Measurements from ENCODE around the gene NOX1. TPM values are rescaled to one million over a fixed set of nuclear protein-coding genes. Genes with fewer than 3 reads are reported as not detected.

The NOX1 gene
- total RNA-seq, 2 donors from 2014 or later: not detected

GRCh38 chrX:100850317-100850716 is 23.8 kb downstream of the NOX1 start:
- no peaks in the 10 kb centered on the region for H3K4me1 ChIP-seq (ENCODE audit: control insufficient read depth in 1 of 2, low read depth in 2 of 2)
- H3K36me3 ChIP-seq: no peaks in the 10 kb centered on the region
- no peak for DNase-seq (ENCODE audit: low spot score)
- H3K9me3 ChIP-seq: no peaks in the 10 kb centered on the region
- ATAC-seq (ENCODE audit: insufficient number of reproducible peaks, low FRiP score, low read depth): no peak
- no peak overlapping the region for H3K27ac ChIP-seq
- H3K4me3 ChIP-seq: no peak overlapping the region
- TF ChIP-seq CTCF (IDR thresholded peaks at IDR 0.05): no peak
- H3K27me3 ChIP-seq (replicated peaks; ENCODE audit: insufficient read depth): no peaks in the 10 kb centered on the region

GRCh38 chrX:100831219-100831946 is 42.8 kb downstream of the NOX1 start:
- H3K27ac ChIP-seq: no peak overlapping the region
- H3K27me3 ChIP-seq (replicated peaks; ENCODE audit: insufficient read depth): no peaks in the 10 kb centered on the region
- peaks cover 6% of the 10 kb centered on the region for H3K36me3 ChIP-seq
- ATAC-seq (ENCODE audit: insufficient number of reproducible peaks, low FRiP score, low read depth) (no peak), DNase-seq (ENCODE audit: low spot score) (no peak)
- H3K9me3 ChIP-seq: no peaks in the 10 kb centered on the region
- TF ChIP-seq CTCF (IDR thresholded peaks at IDR 0.05): no peak
- H3K4me3 ChIP-seq: no peak overlapping the region
- no peaks in the 10 kb centered on the region for H3K4me1 ChIP-seq (ENCODE audit: control insufficient read depth in 1 of 2, low read depth in 2 of 2)

GRCh38 chrX:100830547-100830946 is 43.6 kb downstream of the NOX1 start:
- no peak for DNase-seq (ENCODE audit: low spot score)
- Histone ChIP-seq H3K27ac (no peak overlapping the region), H3K9me3 (no peaks in the 10 kb centered on the region), H3K4me1 (ENCODE audit: control insufficient read depth in 1 of 2, low read depth in 2 of 2) (no peaks in the 10 kb centered on the region), H3K4me3 (no peak overlapping the region), H3K27me3 (replicated peaks; ENCODE audit: insufficient read depth) (no peaks in the 10 kb centered on the region), H3K36me3 (peaks cover 6% of the 10 kb centered on the region)
- TF ChIP-seq CTCF (IDR thresholded peaks at IDR 0.05): no peak
- no peak for ATAC-seq (ENCODE audit: insufficient number of reproducible peaks, low FRiP score, low read depth)

- no peak overlapping the region for H3K4me3 ChIP-seq
- no peaks in the 10 kb centered on the region for H3K9me3 ChIP-seq
- peaks cover 6% of the 10 kb centered on the region for H3K36me3 ChIP-seq
- H3K4me1 ChIP-seq (ENCODE audit: control insufficient read depth in 1 of 2, low read depth in 2 of 2): no peaks in the 10 kb centered on the region
- no peak overlapping the region for H3K27ac ChIP-seq
- no peak for TF ChIP-seq CTCF (IDR thresholded peaks at IDR 0.05)
- H3K27me3 ChIP-seq (replicated peaks; ENCODE audit: insufficient read depth): no peaks in the 10 kb centered on the region
- ATAC-seq (ENCODE audit: insufficient number of reproducible peaks, low FRiP score, low read depth) (no peak), DNase-seq (ENCODE audit: low spot score) (no peak)
Measured at GRCh38 chrX:100830143-100830542, 44.0 kb downstream of the NOX1 start.

GRCh38 chrX:100829730-100830129 is 44.4 kb downstream of the NOX1 start:
- TF ChIP-seq CTCF (IDR thresholded peaks at IDR 0.05): no peak
- ATAC-seq (ENCODE audit: insufficient number of reproducible peaks, low FRiP score, low read depth) (no peak), DNase-seq (ENCODE audit: low spot score) (no peak)
- Histone ChIP-seq H3K27me3 (replicated peaks; ENCODE audit: insufficient read depth) (no peaks in the 10 kb centered on the region), H3K27ac (no peak overlapping the region), H3K4me1 (ENCODE audit: control insufficient read depth in 1 of 2, low read depth in 2 of 2) (no peaks in the 10 kb centered on the region), H3K9me3 (no peaks in the 10 kb centered on the region), H3K4me3 (no peak overlapping the region), H3K36me3 (peaks cover 6% of the 10 kb centered on the region)

Measured in thoracic aorta (tissue), 2 donors.